Type B pancreatic cell (in vitro differentiated cells): ENCODE data around the gene ZNF350. TPM values are rescaled to one million over a fixed set of nuclear protein-coding genes. Genes with fewer than 3 reads are reported as not detected.

Experiments used
- DNase-seq: peaks from one replicate; pipeline ENCODE4 v3.0.0; 2021; ENCODE audit warnings: mixed read lengths; ENCODE audit not compliant: unreplicated experiment; ENCODE audit errors: extremely low spot score
- H3K27ac Mint-ChIP-seq: 2 replicates; pipeline ENCODE4 v1.8.0; 2021; ENCODE audit warnings: mild to moderate bottlenecking, mixed read lengths
- H3K27me3 Mint-ChIP-seq: 2 replicates; pipeline ENCODE4 v1.8.0; 2021; ENCODE audit warnings: mixed read lengths
- H3K36me3 Mint-ChIP-seq: 2 replicates; pipeline ENCODE4 v1.8.0; 2021; ENCODE audit warnings: mixed read lengths
- H3K4me1 Mint-ChIP-seq: one replicate; pipeline ENCODE4 v1.8.0; 2021; ENCODE audit warnings: mixed read lengths; ENCODE audit not compliant: unreplicated experiment
- H3K4me3 Mint-ChIP-seq: 2 replicates; pipeline ENCODE4 v1.8.0; 2021; ENCODE audit warnings: mild to moderate bottlenecking, mixed read lengths
- H3K9me3 Mint-ChIP-seq: 2 replicates; pipeline ENCODE4 v1.8.0; 2021; ENCODE audit warnings: mixed read lengths
- CTCF ChIP-seq: fragments of 200-600 bp; sonication (generic); conservative IDR thresholded peaks from 2 replicates; pipeline ENCODE4 v1.5.0; 2021; ENCODE audit warnings: antibody characterized with exemption, mild to moderate bottlenecking
- total RNA-seq: library from RNA; stranded (reverse); gene quantifications from 2 replicates; pipeline ENCODE4 v1.2.1, GENCODE V29; 2021; ENCODE audit warnings: low replicate concordance

ZNF350 gene
- total RNA-seq, 1 donor from 2014 or later: 10.4 TPM

- Mint-ChIP-seq H3K36me3 (peaks cover 47% of the 10 kb centered on the region), H3K27me3 (no peaks in the 10 kb centered on the region), H3K27ac (no peak overlapping the region), H3K4me3 (no peak overlapping the region), H3K4me1 (peaks cover 5% of the 10 kb centered on the region), H3K9me3 (peaks cover 5% of the 10 kb centered on the region)
- TF ChIP-seq CTCF: no peak
- no peak for DNase-seq
These were observed 54.7 kb downstream of the ZNF350 start for GRCh38 chr19:51931921-51932320.

- peak overlapping the region; percentile 98 for H3K4me3 Mint-ChIP-seq
- DNase-seq: no peak
- no peaks in the 10 kb centered on the region for H3K27me3 Mint-ChIP-seq
- peaks cover 18% of the 10 kb centered on the region for H3K9me3 Mint-ChIP-seq
- peaks cover 26% of the 10 kb centered on the region for H3K36me3 Mint-ChIP-seq
- TF ChIP-seq CTCF: no peak
- peak overlapping the region; percentile 98 for H3K27ac Mint-ChIP-seq
- H3K4me1 Mint-ChIP-seq: peaks cover 8% of the 10 kb centered on the region
These were observed 58.8 kb downstream of the ZNF350 start for GRCh38 chr19:51927859-51928258.

- Mint-ChIP-seq H3K4me3 (peak within 1 kb of the TSS; percentile 98), H3K27ac (peak within 1 kb of the TSS; percentile 98), H3K4me1 (peaks cover 8% of the 10 kb centered on the region), H3K9me3 (peaks cover 18% of the 10 kb centered on the region), H3K27me3 (no peaks in the 10 kb centered on the region), H3K36me3 (peaks cover 26% of the 10 kb centered on the region)
- TF ChIP-seq CTCF: peak; percentile 51
- DNase-seq: peak; percentile 86
These were observed 59.6 kb downstream of the ZNF350 start, which contains the start of gene ZNF613 for GRCh38 chr19:51926784-51927741. Gene ZNF613, plus strand, starts transcription at chr19:51927472. Its CDS starts 8,749 bp downstream, at chr19:51936221.

- no peak for TF ChIP-seq CTCF
- H3K9me3 Mint-ChIP-seq: peaks cover 20% of the 10 kb centered on the region
- H3K27ac Mint-ChIP-seq: peak overlapping the region; percentile 98
- DNase-seq: no peak
- H3K4me1 Mint-ChIP-seq: peaks cover 8% of the 10 kb centered on the region
- H3K4me3 Mint-ChIP-seq: peak overlapping the region; percentile 98
- H3K36me3 Mint-ChIP-seq: peaks cover 21% of the 10 kb centered on the region
- H3K27me3 Mint-ChIP-seq: no peaks in the 10 kb centered on the region
These were observed 60.2 kb downstream of the ZNF350 start for GRCh38 chr19:51926426-51926783.

GRCh38 chr19:51921949-51922348, 64.7 kb downstream of the ZNF350 start:
- peaks cover 6% of the 10 kb centered on the region for H3K36me3 Mint-ChIP-seq
- H3K9me3 Mint-ChIP-seq: peaks cover 23% of the 10 kb centered on the region
- H3K27ac Mint-ChIP-seq: no peak overlapping the region
- no peak for DNase-seq
- H3K27me3 Mint-ChIP-seq: no peaks in the 10 kb centered on the region
- H3K4me3 Mint-ChIP-seq: no peak overlapping the region
- peaks cover 4% of the 10 kb centered on the region for H3K4me1 Mint-ChIP-seq
- no peak for TF ChIP-seq CTCF
